ENCODE results near the gene PI4K2B.
"Not testable (repeated sequence)": the region's sequence is repeated elsewhere in the genome, so short reads cannot be mapped to it uniquely, and the experiment has no call there.

The PI4K2B gene

GRCh38 chr4:25245181-25245580 lies 11.3 kb downstream of the PI4K2B start:
- no peak for DNase-seq

- DNase-seq: no peak
Measured at GRCh38 chr4:25246680-25247611, 13.1 kb downstream of the PI4K2B start.

- DNase-seq: not testable (repeated sequence)
Measured at GRCh38 chr4:25248875-25249274, 15.0 kb downstream of the PI4K2B start.

- DNase-seq: not testable (repeated sequence)
Measured at GRCh38 chr4:25249494-25249893, 15.7 kb downstream of the PI4K2B start.

- DNase-seq: no peak
Measured at GRCh38 chr4:25252230-25253070, 18.6 kb downstream of the PI4K2B start.

- DNase-seq: no peak
Measured at GRCh38 chr4:25253071-25253445, 19.2 kb downstream of the PI4K2B start.

GRCh38 chr4:25253786-25254185 lies 20.0 kb downstream of the PI4K2B start:
- DNase-seq: not testable (repeated sequence)

GRCh38 chr4:25258980-25259578 lies 25.2 kb downstream of the PI4K2B start:
- no peak for DNase-seq

GRCh38 chr4:25271866-25272265 lies 38.0 kb downstream of the PI4K2B start:
- DNase-seq: no peak

- DNase-seq: no peak
Measured at GRCh38 chr4:25280210-25280609, 46.4 kb downstream of the PI4K2B start.

GRCh38 chr4:25283948-25284347 lies 50.1 kb downstream of the PI4K2B start:
- DNase-seq: no peak

GRCh38 chr4:25284466-25284865 lies 50.6 kb downstream of the PI4K2B start:
- no peak for DNase-seq

GRCh38 chr4:25290490-25291067 lies 56.7 kb downstream of the PI4K2B start:
- no peak for DNase-seq

GRCh38 chr4:25291158-25291733 lies 57.4 kb downstream of the PI4K2B start:
- DNase-seq: no peak

- DNase-seq: peak in 1 of 2 experiments; percentile 3
Measured at GRCh38 chr4:25297528-25298242, 63.9 kb downstream of the PI4K2B start.

GRCh38 chr4:25299476-25300203 lies 65.8 kb downstream of the PI4K2B start:
- DNase-seq: peak; percentile 54 to 63

GRCh38 chr4:25301471-25301870 lies 67.6 kb downstream of the PI4K2B start:
- DNase-seq: no peak

GRCh38 chr4:25302626-25303025 lies 68.8 kb downstream of the PI4K2B start:
- no peak for DNase-seq

GRCh38 chr4:25303578-25303977 lies 69.7 kb downstream of the PI4K2B start:
- no peak for DNase-seq

- DNase-seq: no peak
Measured at GRCh38 chr4:25306518-25307057, 72.8 kb downstream of the PI4K2B start.

- no peak for DNase-seq
Measured at GRCh38 chr4:25307596-25307995, 73.8 kb downstream of the PI4K2B start.

Measured in NCI-H526 (cell line).